SK-N-SH treated with all-trans-retinoic acid at 6 μM for 48 hours (cell line): Measurements from ENCODE around the gene KCNQ5.
A peak's percentile ranks its signal among the peaks of the same experiment; 100 is the strongest.

Experiments
- ATAC-seq: fragments of 200-7000 bp; cut with Tn5 transposase; 3 replicates; pipeline ENCODE4 v1.9.1; 2020; ENCODE audit warnings: mild to moderate bottlenecking, moderate library complexity
- ARNTL ChIP-seq: fragments of 450-650 bp; formaldehyde crosslinking; IDR thresholded peaks from 2 replicates; pipeline ENCODE4 v1.5.0; 2020; ENCODE audit warnings: low read depth, mild to moderate bottlenecking, moderate library complexity, borderline replicate concordance
- BACH2 ChIP-seq: fragments of 250-450 bp; sonication (Bioruptor Pico); IDR thresholded peaks from 2 replicates; pipeline ENCODE4 v1.9.0; 2021; ENCODE audit warnings: mild to moderate bottlenecking, borderline replicate concordance
- CSDC2 ChIP-seq: fragments of 250-450 bp; sonication (Bioruptor Pico); IDR thresholded peaks from 2 replicates; pipeline ENCODE4 v1.5.0; 2020; ENCODE audit warnings: mild to moderate bottlenecking, moderate library complexity
- CSRNP3 ChIP-seq: fragments of 250-450 bp; sonication (Bioruptor Pico); IDR thresholded peaks from 2 replicates; pipeline ENCODE4 v1.5.1; 2021; ENCODE audit warnings: mild to moderate bottlenecking, moderate library complexity
- ESRRG ChIP-seq: fragments of 250-450 bp; sonication (Bioruptor Pico); IDR thresholded peaks from 2 replicates; pipeline ENCODE4 v1.6.1; 2021; ENCODE audit warnings: mild to moderate bottlenecking
- GLIS3 ChIP-seq: fragments of 250-450 bp; sonication (Bioruptor Pico); IDR thresholded peaks from 2 replicates; pipeline ENCODE4 v1.5.0; 2020; ENCODE audit warnings: mild to moderate bottlenecking, moderate library complexity
- ISL1 ChIP-seq: fragments of 250-450 bp; sonication (Bioruptor Pico); IDR thresholded peaks from 2 replicates; pipeline ENCODE4 v2.1.2; 2022; ENCODE audit warnings: mild to moderate bottlenecking, moderate library complexity
- OSR1 ChIP-seq: fragments of 250-450 bp; sonication (Bioruptor Pico); IDR thresholded peaks from 2 replicates; pipeline ENCODE4 v1.8.0; 2022; ENCODE audit warnings: moderate library complexity, mild to moderate bottlenecking, inconsistent platforms
- PATZ1 ChIP-seq: fragments of 250-450 bp; sonication (Bioruptor Pico); IDR thresholded peaks from 2 replicates; pipeline ENCODE4 v1.8.0; 2020; ENCODE audit warnings: mild to moderate bottlenecking, moderate library complexity, borderline replicate concordance
- POU6F1 ChIP-seq: fragments of 250-450 bp; sonication (Bioruptor Pico); IDR thresholded peaks from 2 replicates; pipeline ENCODE4 v1.8.0; 2021; ENCODE audit warnings: low read depth, mild to moderate bottlenecking, moderate library complexity, borderline replicate concordance
- PPARA ChIP-seq: fragments of 250-450 bp; sonication (Bioruptor Pico); IDR thresholded peaks from 2 replicates; pipeline ENCODE4 v1.5.0; 2020; ENCODE audit warnings: mild to moderate bottlenecking, borderline replicate concordance
- RARB ChIP-seq: fragments of 250-450 bp; sonication (Bioruptor Pico); IDR thresholded peaks from 2 replicates; pipeline ENCODE4 v1.8.0; 2021; ENCODE audit warnings: mild to moderate bottlenecking, moderate library complexity
- SNAI2 ChIP-seq: fragments of 250-450 bp; sonication (Bioruptor Pico); IDR thresholded peaks from 2 replicates; pipeline ENCODE4 v1.5.0; 2020; ENCODE audit warnings: mild to moderate bottlenecking, moderate library complexity
- TCF4 ChIP-seq: fragments of 250-450 bp; sonication (Bioruptor Pico); IDR thresholded peaks from 2 replicates; pipeline ENCODE4 v1.8.0; 2021; ENCODE audit warnings: mild to moderate bottlenecking, moderate library complexity, borderline replicate concordance
- TOX ChIP-seq: fragments of 250-450 bp; sonication (Bioruptor Pico); IDR thresholded peaks from 2 replicates; pipeline ENCODE4 v1.8.0; 2021; ENCODE audit warnings: mild to moderate bottlenecking, moderate library complexity, borderline replicate concordance
- ZC3H10 ChIP-seq: fragments of 250-450 bp; sonication (Bioruptor Pico); IDR thresholded peaks from 2 replicates; pipeline ENCODE4 v1.5.1; 2021; ENCODE audit warnings: mild to moderate bottlenecking, moderate library complexity
- ZFP3 ChIP-seq: fragments of 250-450 bp; sonication (Bioruptor Pico); IDR thresholded peaks from 2 replicates; pipeline ENCODE4 v1.5.0; 2020; ENCODE audit warnings: mild to moderate bottlenecking, moderate library complexity
- ZFP30 ChIP-seq: fragments of 450-650 bp; formaldehyde crosslinking; IDR thresholded peaks from 2 replicates; pipeline ENCODE4 v1.5.0; 2022; ENCODE audit warnings: mild to moderate bottlenecking, moderate library complexity
- ZNF565 ChIP-seq: fragments of 450-650 bp; formaldehyde crosslinking; conservative IDR thresholded peaks from 2 replicates; pipeline ENCODE4 v1.5.0; 2020; ENCODE audit warnings: low read depth, mild to moderate bottlenecking, moderate library complexity
- ZNF70 ChIP-seq: fragments of 450-650 bp; formaldehyde crosslinking; IDR thresholded peaks from 2 replicates; pipeline ENCODE4 v1.5.0; 2020; ENCODE audit warnings: mild to moderate bottlenecking, moderate library complexity
- ZNF8 ChIP-seq: fragments of 450-650 bp; formaldehyde crosslinking; IDR thresholded peaks from 2 replicates; pipeline ENCODE4 v1.5.0; 2020; ENCODE audit warnings: mild to moderate bottlenecking, moderate library complexity
- TF ChIP-seq, protein P1 (sequence below): fragments of 250-450 bp; sonication (Bioruptor Pico); IDR thresholded peaks from 2 replicates; pipeline ENCODE4 v1.5.1; 2020; ENCODE audit warnings: low read depth, mild to moderate bottlenecking, moderate library complexity
- TF ChIP-seq, protein P2 (sequence below): fragments of 250-450 bp; sonication (Bioruptor Pico); IDR thresholded peaks from 2 replicates; pipeline ENCODE4 v1.5.0; 2020; ENCODE audit warnings: mild to moderate bottlenecking, moderate library complexity

The KCNQ5 gene

GRCh38 chr6:72588155-72588554, 33.7 kb upstream of the KCNQ5 start:
- TF ChIP-seq ZFP3 (CRISPR knock-in tag) (no peak), ZNF565 (CRISPR knock-in tag) (no peak)
- ATAC-seq = no peak

DNA sequence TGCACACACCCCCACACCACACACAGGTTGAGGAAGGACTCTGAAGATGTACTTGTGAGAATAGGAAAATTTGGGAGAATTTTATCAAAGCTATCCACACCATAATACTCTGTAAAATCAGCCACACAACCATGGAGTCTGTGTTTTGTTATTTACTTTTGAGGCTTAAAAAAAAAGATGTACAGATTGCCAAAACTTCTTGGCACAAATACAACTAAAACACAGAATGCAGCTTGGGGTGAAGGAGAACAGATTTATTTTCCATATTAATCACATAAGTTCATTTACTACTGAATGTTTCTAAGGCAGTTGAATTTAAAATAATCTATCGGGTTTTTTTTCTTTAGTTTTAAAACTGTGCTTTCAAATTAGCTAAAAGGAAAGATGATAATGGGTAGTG, 32.8 kb upstream of the KCNQ5 start:
- TF ChIP-seq, protein P1, sequence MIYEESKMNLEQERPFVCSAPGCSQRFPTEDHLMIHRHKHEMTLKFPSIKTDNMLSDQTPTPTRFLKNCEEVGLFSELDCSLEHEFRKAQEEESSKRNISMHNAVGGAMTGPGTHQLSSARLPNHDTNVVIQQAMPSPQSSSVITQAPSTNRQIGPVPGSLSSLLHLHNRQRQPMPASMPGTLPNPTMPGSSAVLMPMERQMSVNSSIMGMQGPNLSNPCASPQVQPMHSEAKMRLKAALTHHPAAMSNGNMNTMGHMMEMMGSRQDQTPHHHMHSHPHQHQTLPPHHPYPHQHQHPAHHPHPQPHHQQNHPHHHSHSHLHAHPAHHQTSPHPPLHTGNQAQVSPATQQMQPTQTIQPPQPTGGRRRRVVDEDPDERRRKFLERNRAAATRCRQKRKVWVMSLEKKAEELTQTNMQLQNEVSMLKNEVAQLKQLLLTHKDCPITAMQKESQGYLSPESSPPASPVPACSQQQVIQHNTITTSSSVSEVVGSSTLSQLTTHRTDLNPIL (CRISPR knock-in tag) = no peak
- TF ChIP-seq POU6F1 (CRISPR knock-in tag) (no peak), ZNF8 (CRISPR knock-in tag) (no peak), ESRRG (CRISPR knock-in tag) (no peak), OSR1 (no peak), ZC3H10 (CRISPR knock-in tag) (no peak), CSDC2 (CRISPR knock-in tag) (no peak), SNAI2 (no peak), PPARA (CRISPR knock-in tag) (no peak), ARNTL (CRISPR knock-in tag) (no peak), ZNF70 (CRISPR knock-in tag) (no peak), ZNF565 (CRISPR knock-in tag) (no peak), ZFP3 (CRISPR knock-in tag) (no peak), BACH2 (CRISPR knock-in tag) (no peak), TOX (CRISPR knock-in tag) (no peak), PATZ1 (CRISPR knock-in tag) (no peak), RARB (no peak), CSRNP3 (CRISPR knock-in tag) (no peak), GLIS3 (CRISPR knock-in tag) (no peak)
- TF ChIP-seq, protein P2, sequence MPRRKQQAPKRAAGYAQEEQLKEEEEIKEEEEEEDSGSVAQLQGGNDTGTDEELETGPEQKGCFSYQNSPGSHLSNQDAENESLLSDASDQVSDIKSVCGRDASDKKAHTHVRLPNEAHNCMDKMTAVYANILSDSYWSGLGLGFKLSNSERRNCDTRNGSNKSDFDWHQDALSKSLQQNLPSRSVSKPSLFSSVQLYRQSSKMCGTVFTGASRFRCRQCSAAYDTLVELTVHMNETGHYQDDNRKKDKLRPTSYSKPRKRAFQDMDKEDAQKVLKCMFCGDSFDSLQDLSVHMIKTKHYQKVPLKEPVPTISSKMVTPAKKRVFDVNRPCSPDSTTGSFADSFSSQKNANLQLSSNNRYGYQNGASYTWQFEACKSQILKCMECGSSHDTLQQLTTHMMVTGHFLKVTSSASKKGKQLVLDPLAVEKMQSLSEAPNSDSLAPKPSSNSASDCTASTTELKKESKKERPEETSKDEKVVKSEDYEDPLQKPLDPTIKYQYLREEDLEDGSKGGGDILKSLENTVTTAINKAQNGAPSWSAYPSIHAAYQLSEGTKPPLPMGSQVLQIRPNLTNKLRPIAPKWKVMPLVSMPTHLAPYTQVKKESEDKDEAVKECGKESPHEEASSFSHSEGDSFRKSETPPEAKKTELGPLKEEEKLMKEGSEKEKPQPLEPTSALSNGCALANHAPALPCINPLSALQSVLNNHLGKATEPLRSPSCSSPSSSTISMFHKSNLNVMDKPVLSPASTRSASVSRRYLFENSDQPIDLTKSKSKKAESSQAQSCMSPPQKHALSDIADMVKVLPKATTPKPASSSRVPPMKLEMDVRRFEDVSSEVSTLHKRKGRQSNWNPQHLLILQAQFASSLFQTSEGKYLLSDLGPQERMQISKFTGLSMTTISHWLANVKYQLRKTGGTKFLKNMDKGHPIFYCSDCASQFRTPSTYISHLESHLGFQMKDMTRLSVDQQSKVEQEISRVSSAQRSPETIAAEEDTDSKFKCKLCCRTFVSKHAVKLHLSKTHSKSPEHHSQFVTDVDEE = no peak
- ATAC-seq = peak; percentile 37

GRCh38 chr6:72595812-72596211, 26.1 kb upstream of the KCNQ5 start:
- no peak for ATAC-seq
- TF ChIP-seq ESRRG (CRISPR knock-in tag) (no peak), SNAI2 (no peak), ISL1 (CRISPR knock-in tag) (no peak), ZC3H10 (CRISPR knock-in tag) (no peak), ZFP3 (CRISPR knock-in tag) (no peak), ARNTL (CRISPR knock-in tag) (no peak), CSRNP3 (CRISPR knock-in tag) (no peak), ZNF8 (CRISPR knock-in tag) (no peak), BACH2 (CRISPR knock-in tag) (no peak), OSR1 (no peak), ZFP30 (CRISPR knock-in tag) (no peak), PATZ1 (CRISPR knock-in tag) (no peak), ZNF70 (CRISPR knock-in tag) (no peak), PPARA (CRISPR knock-in tag) (no peak), GLIS3 (CRISPR knock-in tag) (no peak), ZNF565 (CRISPR knock-in tag) (no peak), TCF4 (CRISPR knock-in tag) (no peak), RARB (no peak)
- TF ChIP-seq, protein P1 (CRISPR knock-in tag) = no peak
